Measurements from ENCODE around the gene LATS2. TPM values are rescaled to one million over a fixed set of nuclear protein-coding genes. Genes with fewer than 3 reads are reported as not detected.

The LATS2 gene
- 6.5 to 9.5 TPM (median 8.8 TPM) in 5 replicates for total RNA-seq (2022; extraction: Qiagen RNA extraction; ENCODE audit: low read depth)

DNA sequence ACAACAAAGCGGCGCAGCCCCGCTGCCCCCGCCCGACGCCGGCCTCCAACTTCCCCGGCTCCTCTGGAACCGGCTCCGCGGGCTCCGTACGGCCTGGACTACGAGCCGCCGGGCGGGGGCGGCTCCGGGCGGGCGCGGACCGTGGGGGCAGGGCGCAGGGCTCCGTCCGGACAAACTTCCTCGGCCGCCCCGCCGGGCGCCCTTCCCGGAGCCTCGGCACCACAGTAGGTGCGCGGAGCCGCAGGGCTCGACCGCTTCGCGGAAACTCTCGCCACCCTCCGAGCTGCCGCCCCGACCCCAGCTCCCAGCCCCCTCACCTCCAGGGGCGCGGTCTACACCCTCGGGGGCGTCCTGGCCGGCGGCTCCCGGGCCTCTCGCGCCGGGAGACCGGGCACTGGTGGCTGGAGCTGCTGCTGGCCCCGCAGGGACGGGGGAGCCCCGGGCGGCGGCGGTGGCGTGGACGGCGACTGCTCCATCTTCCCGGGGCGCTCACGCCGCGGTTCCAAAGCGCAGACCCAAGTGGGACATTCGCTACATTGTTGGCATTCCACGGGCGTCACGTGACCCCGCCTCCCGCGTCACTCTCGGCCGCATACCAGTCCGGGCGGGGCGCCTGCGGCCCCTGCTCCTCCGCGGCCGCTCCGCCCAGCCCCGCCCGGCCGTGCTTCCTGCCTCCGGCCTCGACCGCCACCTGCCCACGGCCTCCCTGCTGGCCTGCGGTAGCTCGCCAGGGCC is at the start of gene LATS2:
LATS2 (minus strand) TSS at position 558 of the 735 bp plus-strand sequence. CDS start 15,560 bp downstream, outside the sequence.

Other genes with a start within 250 kb of the LATS2 start
- 3.2 to 7.5 TPM (median 7.2 TPM) in 5 replicates for gene XPO4, start 158.8 kb downstream of the LATS2 start, total RNA-seq (2022; extraction: Qiagen RNA extraction; ENCODE audit: low read depth)
- 129 to 247 TPM (median 143 TPM) in 5 replicates for gene SAP18, start 78.5 kb upstream of the LATS2 start, total RNA-seq (2022; extraction: Qiagen RNA extraction; ENCODE audit: low read depth)
- 10.5 to 15.2 TPM (median 14.7 TPM) in 5 replicates for gene SKA3, start 115.0 kb upstream of the LATS2 start, total RNA-seq (2022; extraction: Qiagen RNA extraction; ENCODE audit: low read depth)
- 18.9 to 26.7 TPM (median 25.1 TPM) in 5 replicates for gene MRPL57, start 115.1 kb upstream of the LATS2 start, total RNA-seq (2022; extraction: Qiagen RNA extraction; ENCODE audit: low read depth)